ENCODE results near the gene COBLL1. TPM values are rescaled to one million over a fixed set of nuclear protein-coding genes. Genes with fewer than 3 reads are reported as not detected.

The COBLL1 gene
- total RNA-seq, 6 experiments from 2014 or later: 28.1 to 49.7 (median 29.9) TPM

- no peak for TF ChIP-seq CTCF (IDR thresholded peaks at IDR 0.05)
- H3K27ac Mint-ChIP-seq: no peak overlapping the region
- no peak overlapping the region for H3K4me3 Mint-ChIP-seq
- H3K27me3 Mint-ChIP-seq (ENCODE audit: insufficient read depth): no peaks in the 10 kb centered on the region; the same call in 1 of the 2 replicates
- H3K36me3 Mint-ChIP-seq (ENCODE audit: low read depth): no peaks in the 10 kb centered on the region
- H3K9me3 Mint-ChIP-seq: no peaks in the 10 kb centered on the region
- no peak for DNase-seq
- H3K4me1 Mint-ChIP-seq (ENCODE audit: low read depth): peaks cover 2% of the 10 kb centered on the region
Measured at GRCh38 chr2:164849506-164849905, 7.9 kb upstream of the COBLL1 start.

GRCh38 chr2:164847981-164848741 lies 6.5 kb upstream of the COBLL1 start:
- Mint-ChIP-seq H3K4me1 (ENCODE audit: low read depth) (peaks cover 13% of the 10 kb centered on the region), H3K36me3 (ENCODE audit: low read depth) (no peaks in the 10 kb centered on the region), H3K9me3 (no peaks in the 10 kb centered on the region), H3K27ac (no peak overlapping the region), H3K4me3 (no peak overlapping the region), H3K27me3 (ENCODE audit: insufficient read depth) (no peaks in the 10 kb centered on the region; the same call in 1 of the 2 replicates)
- TF ChIP-seq CTCF (IDR thresholded peaks at IDR 0.05): no peak
- DNase-seq: no peak

- no peaks in the 10 kb centered on the region for H3K36me3 Mint-ChIP-seq (ENCODE audit: low read depth)
- H3K4me3 Mint-ChIP-seq: no peak overlapping the region
- no peak for TF ChIP-seq CTCF (IDR thresholded peaks at IDR 0.05)
- H3K9me3 Mint-ChIP-seq: no peaks in the 10 kb centered on the region
- H3K4me1 Mint-ChIP-seq (ENCODE audit: low read depth): peaks cover 19% of the 10 kb centered on the region
- no peak overlapping the region for H3K27ac Mint-ChIP-seq
- no peaks in the 10 kb centered on the region; the same call in 1 of the 2 replicates for H3K27me3 Mint-ChIP-seq (ENCODE audit: insufficient read depth)
- DNase-seq: no peak
Measured at GRCh38 chr2:164847291-164847690, 5.7 kb upstream of the COBLL1 start.

GRCh38 chr2:164846276-164846675 lies 4.7 kb upstream of the COBLL1 start:
- Mint-ChIP-seq H3K4me3 (no peak overlapping the region), H3K36me3 (ENCODE audit: low read depth) (no peaks in the 10 kb centered on the region), H3K27me3 (ENCODE audit: insufficient read depth) (no peaks in the 10 kb centered on the region; the same call in 1 of the 2 replicates), H3K27ac (no peak overlapping the region), H3K9me3 (no peaks in the 10 kb centered on the region), H3K4me1 (ENCODE audit: low read depth) (peaks cover 19% of the 10 kb centered on the region)
- no peak for TF ChIP-seq CTCF (IDR thresholded peaks at IDR 0.05)
- no peak for DNase-seq

- H3K27ac Mint-ChIP-seq: peak overlapping the region; percentile 43; the same call in 1 of the 2 replicates
- H3K9me3 Mint-ChIP-seq: no peaks in the 10 kb centered on the region
- no peaks in the 10 kb centered on the region for H3K36me3 Mint-ChIP-seq (ENCODE audit: low read depth)
- peaks cover 42% of the 10 kb centered on the region for H3K4me1 Mint-ChIP-seq (ENCODE audit: low read depth)
- TF ChIP-seq CTCF (IDR thresholded peaks at IDR 0.05): no peak
- H3K27me3 Mint-ChIP-seq (ENCODE audit: insufficient read depth): no peaks in the 10 kb centered on the region
- peak overlapping the region; percentile 53; the same call in 1 of the 2 replicates for H3K4me3 Mint-ChIP-seq
- peak; percentile 65 for DNase-seq
Measured at GRCh38 chr2:164843346-164843911, 1.8 kb upstream of the COBLL1 start.
